ENCODE results near the gene RBBP7. TPM values are rescaled to one million over a fixed set of nuclear protein-coding genes. Genes with fewer than 3 reads are reported as not detected.
A peak's percentile ranks its signal among the peaks of the same experiment; 100 is the strongest.

Gene RBBP7
- total RNA-seq, 1 donor from 2014 or later = 57.9 TPM

DNA sequence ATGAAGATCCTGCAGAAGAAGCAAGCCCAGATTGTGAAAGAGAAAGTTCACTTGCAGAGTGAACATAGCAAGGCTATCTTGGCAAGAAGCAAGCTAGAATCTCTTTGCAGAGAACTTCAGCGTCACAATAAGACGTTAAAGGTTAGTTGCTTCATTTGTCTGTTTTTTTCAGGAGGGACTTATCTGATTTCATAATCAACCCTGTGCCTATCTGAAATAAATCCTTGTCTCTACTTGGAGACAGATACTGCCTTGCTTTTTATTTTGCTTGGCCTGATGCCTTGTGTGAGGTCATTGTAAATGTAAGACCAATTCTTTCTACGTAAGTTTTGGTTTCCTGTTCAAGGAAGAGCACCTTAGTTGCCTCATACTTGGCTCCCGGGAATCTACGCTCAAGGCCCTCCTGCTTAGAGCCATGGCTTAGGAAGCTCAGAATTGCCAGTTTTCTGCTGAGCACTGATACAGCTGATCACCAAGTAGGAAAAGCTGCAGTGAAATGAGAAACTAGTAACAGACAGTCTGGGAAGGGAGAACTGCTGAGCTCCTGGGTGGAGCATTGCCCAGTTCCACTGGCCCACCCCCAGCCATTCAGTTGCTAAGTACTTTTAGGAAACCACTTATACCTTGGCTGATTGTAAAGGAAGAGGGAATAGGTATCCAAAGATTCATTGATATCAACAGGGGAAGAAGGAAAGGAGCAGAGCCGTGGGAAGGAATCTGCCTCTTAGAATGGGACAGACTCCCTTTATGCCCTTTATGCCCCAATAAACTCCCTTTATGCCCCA lies 41.8 kb downstream of the RBBP7 start:
- H3K9me3 ChIP-seq = no peaks in the 10 kb centered on the region
- no peak overlapping the region for H3K27ac ChIP-seq
- no peak overlapping the region for H3K4me3 ChIP-seq
- H3K36me3 ChIP-seq = peaks cover 0 to 6% of the 10 kb centered on the region in 2 donors
- no peaks in the 10 kb centered on the region for H3K4me1 ChIP-seq
- intact Hi-C loops (cut with DNase I) = loop anchor here (10.0 kb wide), 1 partner anchor 66 kb away; no protein-coding TSS in a partner anchor
- H3K27me3 ChIP-seq = no peaks in the 10 kb centered on the region
- TF ChIP-seq POLR2A (IDR thresholded peaks at IDR 0.05) = no peak
- peak in 1 of 2 donors; percentile 51 for TF ChIP-seq POLR2AphosphoS5 (IDR thresholded peaks at IDR 0.05; ENCODE audit: insufficient read depth in 1 of 2, low read depth in 1 of 2)
- no peak for DNase-seq (ENCODE audit: extremely low spot score in 2 of 2)

DNA sequence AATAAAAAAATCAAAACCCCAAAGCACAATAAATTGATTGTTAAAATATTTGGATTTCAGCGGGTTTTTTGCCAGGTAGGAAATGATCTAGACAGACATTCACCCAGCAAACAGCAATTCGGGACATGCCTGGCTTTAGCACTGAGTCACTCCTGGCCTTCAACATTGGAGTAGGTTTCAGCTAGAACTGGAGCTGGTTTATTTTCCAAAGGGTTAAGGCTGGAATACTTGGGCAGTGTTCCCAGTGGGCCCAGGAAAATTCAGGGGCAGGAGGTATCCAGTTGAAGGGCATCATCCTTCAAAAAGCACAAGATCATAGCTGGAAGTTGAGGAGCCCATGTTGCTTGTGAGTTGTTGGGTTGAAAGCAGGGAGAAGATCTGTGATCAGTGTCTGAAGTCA lies 42.9 kb downstream of the RBBP7 start:
- no peak for DNase-seq (ENCODE audit: extremely low spot score in 2 of 2)
- intact Hi-C loops (cut with DNase I) = loop anchor here (10.0 kb wide), 1 partner anchor 68 kb away; no protein-coding TSS in a partner anchor
- Histone ChIP-seq H3K4me3 (no peak overlapping the region), H3K36me3 (peaks cover 0 to 5% of the 10 kb centered on the region in 2 donors), H3K9me3 (no peaks in the 10 kb centered on the region), H3K4me1 (no peaks in the 10 kb centered on the region), H3K27ac (no peak overlapping the region), H3K27me3 (no peaks in the 10 kb centered on the region)
- TF ChIP-seq POLR2AphosphoS5 (IDR thresholded peaks at IDR 0.05; ENCODE audit: insufficient read depth in 1 of 2, low read depth in 1 of 2) (no peak), POLR2A (IDR thresholded peaks at IDR 0.05) (no peak)
- TF ChIP-seq, protein P1, sequence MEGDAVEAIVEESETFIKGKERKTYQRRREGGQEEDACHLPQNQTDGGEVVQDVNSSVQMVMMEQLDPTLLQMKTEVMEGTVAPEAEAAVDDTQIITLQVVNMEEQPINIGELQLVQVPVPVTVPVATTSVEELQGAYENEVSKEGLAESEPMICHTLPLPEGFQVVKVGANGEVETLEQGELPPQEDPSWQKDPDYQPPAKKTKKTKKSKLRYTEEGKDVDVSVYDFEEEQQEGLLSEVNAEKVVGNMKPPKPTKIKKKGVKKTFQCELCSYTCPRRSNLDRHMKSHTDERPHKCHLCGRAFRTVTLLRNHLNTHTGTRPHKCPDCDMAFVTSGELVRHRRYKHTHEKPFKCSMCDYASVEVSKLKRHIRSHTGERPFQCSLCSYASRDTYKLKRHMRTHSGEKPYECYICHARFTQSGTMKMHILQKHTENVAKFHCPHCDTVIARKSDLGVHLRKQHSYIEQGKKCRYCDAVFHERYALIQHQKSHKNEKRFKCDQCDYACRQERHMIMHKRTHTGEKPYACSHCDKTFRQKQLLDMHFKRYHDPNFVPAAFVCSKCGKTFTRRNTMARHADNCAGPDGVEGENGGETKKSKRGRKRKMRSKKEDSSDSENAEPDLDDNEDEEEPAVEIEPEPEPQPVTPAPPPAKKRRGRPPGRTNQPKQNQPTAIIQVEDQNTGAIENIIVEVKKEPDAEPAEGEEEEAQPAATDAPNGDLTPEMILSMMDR (IDR thresholded peaks at IDR 0.05) = no peak

DNA sequence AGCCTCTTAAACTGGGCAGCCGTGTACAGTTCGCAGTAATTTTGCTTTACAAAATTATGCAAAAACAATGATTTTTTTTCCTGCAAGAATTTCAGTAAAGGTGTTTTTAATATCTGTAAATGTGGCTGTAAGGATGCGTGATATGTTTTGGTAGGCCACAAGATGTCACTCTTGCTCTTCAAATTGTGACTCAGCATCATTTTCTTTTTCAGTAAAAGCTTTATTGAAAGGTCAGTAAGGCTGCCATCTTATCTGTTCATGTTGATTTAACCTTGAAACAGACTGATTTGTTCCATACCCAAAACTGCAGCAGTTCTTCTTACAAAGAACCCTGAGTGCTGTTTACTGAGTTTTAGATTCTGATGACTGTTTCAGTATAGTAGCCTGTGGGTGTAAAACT lies 44.0 kb downstream of the RBBP7 start:
- Histone ChIP-seq H3K4me1 (no peaks in the 10 kb centered on the region), H3K27me3 (no peaks in the 10 kb centered on the region), H3K4me3 (no peak overlapping the region), H3K9me3 (no peaks in the 10 kb centered on the region), H3K36me3 (peaks cover 0 to 8% of the 10 kb centered on the region in 2 donors), H3K27ac (no peak overlapping the region)
- intact Hi-C loops (cut with DNase I) = loop anchor here (10.0 kb wide), 1 partner anchor 69 kb away; no protein-coding TSS in a partner anchor
- TF ChIP-seq POLR2A (IDR thresholded peaks at IDR 0.05) = no peak
- no peak for TF ChIP-seq POLR2AphosphoS5 (IDR thresholded peaks at IDR 0.05; ENCODE audit: insufficient read depth in 1 of 2, low read depth in 1 of 2)
- TF ChIP-seq, protein P1 (IDR thresholded peaks at IDR 0.05) = peak; percentile 18 to 62 (median 39)
- DNase-seq (ENCODE audit: extremely low spot score in 2 of 2) = no peak

DNA sequence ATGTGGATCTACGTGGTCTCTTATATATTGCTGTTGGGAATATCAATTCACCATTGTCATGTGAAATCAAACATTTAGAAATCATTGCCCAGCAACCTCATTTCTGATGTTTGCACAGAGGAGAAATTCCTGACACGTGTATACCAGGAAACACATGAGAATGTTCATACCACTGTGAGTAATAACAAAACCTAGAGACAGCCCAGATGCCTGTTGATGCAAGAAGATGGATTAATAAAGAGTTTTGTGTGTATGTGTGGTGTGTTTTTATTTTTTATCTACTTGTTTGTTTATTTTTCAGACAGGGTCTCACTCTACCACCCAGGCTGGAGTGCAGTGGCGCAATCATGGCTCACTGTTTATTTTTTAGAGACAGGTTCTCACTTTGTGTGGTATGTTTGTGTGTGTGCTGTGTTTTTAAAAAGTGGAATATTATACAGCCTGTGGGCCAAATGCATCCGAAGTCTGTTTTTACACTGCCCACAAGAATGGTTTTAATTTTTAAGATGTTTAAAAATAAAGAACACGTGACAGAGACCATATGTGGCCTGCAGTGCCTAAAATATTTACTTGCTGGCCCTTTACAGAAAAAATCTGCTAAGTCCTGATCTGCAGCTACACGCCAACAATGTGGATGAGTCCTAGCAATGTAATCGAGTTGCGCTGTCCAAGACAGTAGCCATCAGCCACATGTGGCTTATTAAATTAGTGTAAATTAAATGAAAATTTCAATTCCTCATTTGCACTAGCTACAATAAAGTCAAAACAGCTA lies 44.7 kb downstream of the RBBP7 start:
- no peaks in the 10 kb centered on the region for H3K4me1 ChIP-seq
- intact Hi-C loops (cut with DNase I) = loop anchor here (10.0 kb wide), 1 partner anchor 69 kb away; no protein-coding TSS in a partner anchor
- H3K27me3 ChIP-seq = no peaks in the 10 kb centered on the region
- H3K27ac ChIP-seq = no peak overlapping the region
- H3K9me3 ChIP-seq = no peaks in the 10 kb centered on the region
- peaks cover 0 to 9% of the 10 kb centered on the region in 2 donors for H3K36me3 ChIP-seq
- TF ChIP-seq POLR2A (IDR thresholded peaks at IDR 0.05) = no peak
- TF ChIP-seq, protein P1 (IDR thresholded peaks at IDR 0.05) = no peak
- TF ChIP-seq POLR2AphosphoS5 (IDR thresholded peaks at IDR 0.05; ENCODE audit: insufficient read depth in 1 of 2, low read depth in 1 of 2) = no peak
- H3K4me3 ChIP-seq = no peak overlapping the region
- no peak for DNase-seq (ENCODE audit: extremely low spot score in 2 of 2)

DNA sequence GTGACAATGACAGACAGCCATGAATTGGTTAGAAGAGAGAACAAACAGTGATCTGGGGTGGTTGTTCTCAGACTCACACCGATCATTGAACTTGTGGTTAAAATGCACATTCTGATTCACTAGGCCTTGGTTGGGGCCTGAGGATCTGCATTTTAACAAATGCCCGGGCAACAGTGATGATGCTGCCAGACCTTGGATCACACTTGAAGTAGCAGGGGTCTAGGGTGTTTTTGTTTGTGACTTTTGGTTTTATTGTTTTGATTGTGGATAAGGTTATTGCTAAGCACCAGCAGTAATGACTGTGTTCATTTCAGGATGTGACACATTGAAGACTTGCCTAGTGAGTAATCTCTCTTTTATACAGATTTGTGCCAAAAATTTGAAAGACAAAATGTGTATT lies 47.4 kb downstream of the RBBP7 start:
- H3K4me1 ChIP-seq = no peaks in the 10 kb centered on the region
- H3K9me3 ChIP-seq = no peaks in the 10 kb centered on the region
- TF ChIP-seq, protein P1 (IDR thresholded peaks at IDR 0.05) = no peak
- TF ChIP-seq POLR2AphosphoS5 (IDR thresholded peaks at IDR 0.05; ENCODE audit: insufficient read depth in 1 of 2, low read depth in 1 of 2) (no peak), POLR2A (IDR thresholded peaks at IDR 0.05) (no peak)
- no peaks in the 10 kb centered on the region for H3K27me3 ChIP-seq
- intact Hi-C loops (cut with DNase I) = loop anchor here (10.0 kb wide), 1 partner anchor 72 kb away; no protein-coding TSS in a partner anchor
- DNase-seq (ENCODE audit: extremely low spot score in 2 of 2) = no peak
- H3K4me3 ChIP-seq = no peak overlapping the region
- peaks cover 0 to 10% of the 10 kb centered on the region in 2 donors for H3K36me3 ChIP-seq
- no peak overlapping the region for H3K27ac ChIP-seq

All from vagina (tissue), 2 donors.